ENCODE data around the gene SLC46A1. TPM values are rescaled to one million over a fixed set of nuclear protein-coding genes. Genes with fewer than 3 reads are reported as not detected.

The SLC46A1 gene
- total and polyA plus RNA-seq, 12 donors: 1.4 to 10.2 (median 4.7) TPM

DNA sequence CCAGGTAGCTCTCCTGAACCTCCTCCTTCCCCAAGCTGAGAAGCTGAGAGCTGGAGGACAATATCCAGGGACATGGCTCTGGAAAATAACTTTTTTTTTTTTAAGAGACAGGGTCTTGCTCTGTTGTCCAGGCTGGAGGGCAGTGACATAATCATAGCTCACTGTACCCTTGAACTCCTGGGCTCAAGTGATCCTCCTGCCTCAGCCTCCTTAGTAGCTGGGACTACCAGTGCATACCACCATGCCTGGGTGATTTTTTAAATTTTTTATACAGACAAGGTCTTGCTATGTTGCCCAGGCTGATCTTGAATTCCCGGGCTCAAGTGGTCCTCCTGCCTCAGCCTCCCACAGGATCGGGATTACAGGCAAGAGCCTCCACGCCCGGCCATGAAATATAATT is 6.2 kb downstream of the SLC46A1 start:
- H3K36me3 ChIP-seq: peaks cover 0 to 78% (median 0%) of the 10 kb centered on the region in 9 donors

DNA sequence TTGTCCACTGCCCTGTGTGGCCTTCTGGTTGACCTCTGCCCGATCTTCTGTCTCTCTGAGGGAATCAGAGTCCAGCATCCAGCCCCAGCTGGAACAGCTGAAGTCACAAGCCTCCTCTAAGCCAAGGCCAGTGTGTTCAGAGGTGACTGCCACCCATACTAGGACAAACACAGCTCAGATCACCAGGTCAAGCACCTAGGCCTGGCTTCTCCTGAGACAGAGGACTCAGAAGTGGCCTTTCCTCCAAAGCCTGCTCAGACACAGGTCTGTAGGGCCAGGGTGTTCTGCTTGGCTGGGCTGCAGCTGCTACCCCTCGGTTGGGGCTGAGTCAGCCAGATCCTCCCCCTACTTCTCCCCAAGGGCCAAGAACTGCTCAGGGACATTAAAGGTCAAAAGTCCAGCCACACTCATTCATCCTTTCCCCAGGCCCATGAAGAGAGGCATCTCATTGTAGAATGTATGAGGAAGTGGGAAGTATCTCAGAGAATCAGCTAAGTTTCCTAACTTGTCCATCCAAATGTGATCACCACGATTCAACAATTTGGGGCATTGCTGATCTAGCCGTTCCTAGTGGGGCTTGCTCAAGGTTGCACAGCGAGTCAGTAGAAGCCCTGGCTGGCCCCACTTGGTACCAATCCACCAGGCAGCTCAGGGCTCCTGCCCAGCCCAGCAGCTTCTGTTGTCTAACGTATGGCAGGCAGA is 7.6 kb downstream of the SLC46A1 start:
- no peak overlapping the region for H3K4me3 ChIP-seq
- DNase-seq (no peak), ATAC-seq (peak in 7 of 8 donors; percentile 11 to 65 (median 26))
- TF ChIP-seq, protein P1, sequence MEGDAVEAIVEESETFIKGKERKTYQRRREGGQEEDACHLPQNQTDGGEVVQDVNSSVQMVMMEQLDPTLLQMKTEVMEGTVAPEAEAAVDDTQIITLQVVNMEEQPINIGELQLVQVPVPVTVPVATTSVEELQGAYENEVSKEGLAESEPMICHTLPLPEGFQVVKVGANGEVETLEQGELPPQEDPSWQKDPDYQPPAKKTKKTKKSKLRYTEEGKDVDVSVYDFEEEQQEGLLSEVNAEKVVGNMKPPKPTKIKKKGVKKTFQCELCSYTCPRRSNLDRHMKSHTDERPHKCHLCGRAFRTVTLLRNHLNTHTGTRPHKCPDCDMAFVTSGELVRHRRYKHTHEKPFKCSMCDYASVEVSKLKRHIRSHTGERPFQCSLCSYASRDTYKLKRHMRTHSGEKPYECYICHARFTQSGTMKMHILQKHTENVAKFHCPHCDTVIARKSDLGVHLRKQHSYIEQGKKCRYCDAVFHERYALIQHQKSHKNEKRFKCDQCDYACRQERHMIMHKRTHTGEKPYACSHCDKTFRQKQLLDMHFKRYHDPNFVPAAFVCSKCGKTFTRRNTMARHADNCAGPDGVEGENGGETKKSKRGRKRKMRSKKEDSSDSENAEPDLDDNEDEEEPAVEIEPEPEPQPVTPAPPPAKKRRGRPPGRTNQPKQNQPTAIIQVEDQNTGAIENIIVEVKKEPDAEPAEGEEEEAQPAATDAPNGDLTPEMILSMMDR (IDR thresholded peaks at IDR 0.05): no peak
- peak overlapping the region in 3 of 10 donors; percentile 2 to 44 (median 42) for H3K27ac ChIP-seq
- H3K27me3 ChIP-seq: no peaks in the 10 kb centered on the region
- WGBS, 2 donors: 65 to 73% methylated on average over 6 of the region's 6 CpGs
- peaks cover 0 to 88% (median 0%) of the 10 kb centered on the region in 9 donors for H3K36me3 ChIP-seq
- no peaks in the 10 kb centered on the region for H3K9me3 ChIP-seq
- intact Hi-C loops (cut with DNase I): no loop called here
- peaks cover 0 to 55% (median 6%) of the 10 kb centered on the region in 9 donors for H3K4me1 ChIP-seq

More for the DNA sequence above, 6.2 kb downstream of the SLC46A1 start:
- DNase-seq: no peak
- Histone ChIP-seq H3K9me3 (no peaks in the 10 kb centered on the region), H3K27me3 (no peaks in the 10 kb centered on the region), H3K27ac (no peak overlapping the region), H3K4me3 (no peak overlapping the region), H3K4me1 (peaks cover 0 to 67% (median 10%) of the 10 kb centered on the region in 9 donors)
- intact Hi-C loops (cut with DNase I): loop anchor here in 1 of 10 donors (10.0 kb wide), 1 partner anchor 65 kb away; no protein-coding TSS in a partner anchor
- TF ChIP-seq, protein P1 (IDR thresholded peaks at IDR 0.05): no peak
- 94 to 97% methylated on average over 4 of the region's 4 CpGs for WGBS, 2 donors
- no peak for ATAC-seq

DNA sequence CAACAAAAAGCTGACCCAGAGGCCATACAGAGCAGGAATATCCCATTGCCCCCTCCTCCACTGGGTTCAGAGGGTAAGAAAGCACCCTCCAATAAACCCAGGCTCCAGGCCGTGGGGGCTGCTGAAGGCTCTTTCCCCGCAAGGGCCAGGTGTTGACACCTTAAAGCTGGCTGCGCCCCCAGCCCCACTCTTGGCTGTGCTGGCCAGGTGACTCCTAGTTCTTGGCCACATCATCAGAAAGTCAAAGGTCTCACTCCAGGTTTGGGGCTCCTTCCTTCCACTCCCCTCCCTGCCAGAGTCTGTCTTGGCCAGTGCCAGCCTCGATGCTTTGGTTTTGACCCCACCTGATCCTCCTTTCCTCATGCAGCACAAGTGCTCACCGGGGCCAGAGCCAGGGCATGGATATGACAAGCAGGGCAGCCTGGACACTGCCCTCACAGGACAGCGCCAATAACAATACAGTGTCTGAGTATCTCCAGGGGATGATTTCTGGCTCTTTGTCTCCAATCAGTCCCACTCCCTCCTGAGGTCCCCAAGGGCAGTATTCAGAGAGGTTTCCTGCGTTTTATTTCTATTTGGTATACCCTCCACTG is 8.2 kb downstream of the SLC46A1 start:
- no peaks in the 10 kb centered on the region for H3K9me3 ChIP-seq
- intact Hi-C loops (cut with DNase I): no loop called here

DNA sequence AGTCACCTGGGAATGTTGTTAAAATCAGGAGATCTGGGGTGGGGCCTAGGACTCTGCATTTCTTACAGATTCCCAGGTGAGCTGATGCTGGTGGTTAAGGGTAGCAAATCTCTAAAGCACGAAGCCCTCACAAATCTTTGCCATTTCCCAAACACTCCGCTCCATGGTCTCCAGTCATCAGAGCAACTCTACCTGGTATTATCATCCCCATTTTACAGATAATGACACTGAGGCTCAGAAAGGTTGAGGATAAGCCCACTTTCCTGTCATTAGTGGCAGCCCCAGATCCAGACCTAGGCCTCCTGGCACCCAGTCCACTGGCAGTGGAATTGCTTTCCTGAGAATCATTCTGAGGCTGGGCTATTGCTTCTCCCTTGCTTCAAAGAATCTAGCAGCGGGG is 8.7 kb downstream of the SLC46A1 start:
- DNase-seq: no peak
- H3K27ac ChIP-seq: no peak overlapping the region
- intact Hi-C loops (cut with DNase I): no loop called here
- TF ChIP-seq, protein P1 (IDR thresholded peaks at IDR 0.05): no peak
- ATAC-seq: no peak
- H3K27me3 ChIP-seq: no peaks in the 10 kb centered on the region
- WGBS, 2 donors: 95 to 99% methylated on average over 3 of the region's 3 CpGs
- H3K4me1 ChIP-seq: peaks cover 0 to 44% (median 6%) of the 10 kb centered on the region in 9 donors
- H3K9me3 ChIP-seq: no peaks in the 10 kb centered on the region
- H3K36me3 ChIP-seq: peaks cover 0 to 88% (median 0%) of the 10 kb centered on the region in 9 donors
- H3K4me3 ChIP-seq: no peak overlapping the region

More for the DNA sequence above, 8.2 kb downstream of the SLC46A1 start:
- H3K36me3 ChIP-seq: peaks cover 0 to 88% (median 0%) of the 10 kb centered on the region in 9 donors
- peak overlapping the region in 1 of 10 donors; percentile 44 for H3K27ac ChIP-seq
- TF ChIP-seq, protein P1 (IDR thresholded peaks at IDR 0.05): no peak
- no peak for DNase-seq
- H3K27me3 ChIP-seq: no peaks in the 10 kb centered on the region
- no peak overlapping the region for H3K4me3 ChIP-seq
- 73 to 82% methylated on average over 7 of the region's 7 CpGs for WGBS, 2 donors
- peaks cover 0 to 49% (median 6%) of the 10 kb centered on the region in 9 donors for H3K4me1 ChIP-seq
- peak in 4 of 8 donors; percentile 6 to 35 (median 15) for ATAC-seq
